GM12878 (cell line): ENCODE results near the gene CREB5. TPM values are rescaled to one million over a fixed set of nuclear protein-coding genes. Genes with fewer than 3 reads are reported as not detected.

Source experiments
- ATAC-seq: fragments of 200-7000 bp; cut with Tn5 transposase; 3 replicates; pipeline ENCODE4 v1.9.1; 2020; ENCODE audit warnings: mild to moderate bottlenecking, moderate library complexity
- BruUV-seq: library from RNA; stranded (reverse); fragments of 400-500 nt; replicated peaks from 2 replicates; lab custom pipeline; 2021; lab: Mats Ljungman, UMichigan
- CTCF ChIA-PET: fragments of 300-600 bp; sonication (Branson Sonifier 250); formaldehyde crosslinking; extraction: SDS; loops from one replicate; lab custom pipeline; 2021; ENCODE audit warnings: inconsistent platforms; lab: Yijun Ruan, JAX
- POLR2A ChIA-PET: fragments of 350-600 bp; formaldehyde crosslinking; extraction: SDS; loops from one replicate; lab custom pipeline; 2021; ENCODE audit warnings: inconsistent platforms; lab: Charles Lee
- RAD21 ChIA-PET: fragments of 300-600 bp; sonication (Branson Sonifier 250); formaldehyde crosslinking; loops from one replicate; lab custom pipeline; 2023; ENCODE audit warnings: antibody characterized with exemption; ENCODE audit not compliant: unreplicated experiment; lab: Charles Lee
- SMC1A ChIA-PET: fragments of 300-600 bp; sonication (Branson Sonifier 250); formaldehyde crosslinking; loops from one replicate; lab custom pipeline; 2023; ENCODE audit not compliant: unreplicated experiment, uncharacterized antibody; lab: Charles Lee
- DNase-seq: peaks from one replicate; pipeline ENCODE4 v3.0.0-alpha.2; 2011; ENCODE audit warnings: low read depth, low spot score
- FAIRE-seq: peaks from 3 replicates; lab custom pipeline; 2011; peaks lifted over from hg19 to GRCh38; lab: Jason Lieb, UNC
- H2AFZ ChIP-seq: 2 replicates; pipeline ENCODE4 v1.6.0; 2011; ENCODE audit warnings: low read depth, low read length, control low read depth; ENCODE audit not compliant: control insufficient read depth
- H3K27ac ChIP-seq: 2 replicates; pipeline ENCODE4 v1.5.1; 2011; ENCODE audit warnings: control low read depth; ENCODE audit not compliant: control insufficient read depth, insufficient read depth
- H3K27me3 ChIP-seq, 2 experiments: replicated peaks in 1 of 2; 2 replicates each; pipeline versions ENCODE4 v1.6.0 to v1.6.1; 2011; ENCODE audit warnings: low read length in 1 of 2; ENCODE audit not compliant: control insufficient read depth in 2 of 2, insufficient read depth in 2 of 2
- H3K36me3 ChIP-seq, 2 experiments: 2 replicates each; pipeline ENCODE4 v1.5.1; 2011; ENCODE audit warnings: low read length in 1 of 2; ENCODE audit not compliant: control insufficient read depth in 2 of 2, insufficient read depth in 2 of 2
- H3K4me1 ChIP-seq: 2 replicates; pipeline ENCODE4 v1.6.1; 2011; ENCODE audit warnings: mild to moderate bottlenecking, low read length, moderate library complexity, mixed read lengths; ENCODE audit not compliant: control insufficient read depth, insufficient read depth
- H3K4me2 ChIP-seq: 2 replicates; pipeline ENCODE4 v1.6.0; 2011; ENCODE audit warnings: control low read depth; ENCODE audit not compliant: control insufficient read depth, insufficient read depth
- H3K4me3 ChIP-seq: fragments of 200-600 bp; sonication (generic); 2 replicates; pipeline ENCODE4 v1.5.1; 2016
- H3K79me2 ChIP-seq: 2 replicates; pipeline ENCODE4 v1.6.0; 2011; ENCODE audit warnings: low read length; ENCODE audit not compliant: control insufficient read depth, insufficient read depth
- H3K9ac ChIP-seq: 2 replicates; pipeline ENCODE4 v1.8.0; 2011; ENCODE audit warnings: low read length, control low read depth, mixed read lengths; ENCODE audit not compliant: control insufficient read depth, insufficient read depth
- H3K9me3 ChIP-seq: replicated peaks from 3 replicates; pipeline ENCODE4 v1.5.1; 2011; ENCODE audit warnings: mild to moderate bottlenecking, low read length; ENCODE audit not compliant: control insufficient read depth, insufficient read depth
- H4K20me1 ChIP-seq: 2 replicates; pipeline ENCODE4 v1.6.0; 2011; ENCODE audit not compliant: control insufficient read depth, insufficient read depth
- BMI1 ChIP-seq: fragments of 450-650 bp; IDR thresholded peaks from 2 replicates; pipeline ENCODE4 v1.6.1; 2016; ENCODE audit warnings: mild to moderate bottlenecking, moderate library complexity, borderline replicate concordance
- CBFB ChIP-seq: IDR thresholded peaks from 2 replicates; pipeline ENCODE4 v1.6.1; 2016; ENCODE audit warnings: antibody characterized with exemption, low read depth
- CHD2 ChIP-seq: IDR thresholded peaks from 2 replicates; pipeline ENCODE4 v1.6.1; 2011; ENCODE audit warnings: low read depth, low read length, improper control_type of control experiment, borderline replicate concordance
- NBN ChIP-seq: fragments of 450-650 bp; IDR thresholded peaks from 2 replicates; pipeline ENCODE4 v1.6.1; 2016
- NFIC ChIP-seq: IDR thresholded peaks from 2 replicates; pipeline ENCODE4 v1.6.1; 2012; ENCODE audit warnings: low read depth, mild to moderate bottlenecking, inconsistent platforms, low read length, moderate library complexity
- POU2F2 ChIP-seq: IDR thresholded peaks from 3 replicates; pipeline ENCODE4 v1.6.1; 2011; ENCODE audit warnings: low read depth, mild to moderate bottlenecking, low read length, borderline replicate concordance
- SIN3A ChIP-seq: IDR thresholded peaks from 2 replicates; pipeline ENCODE4 v1.6.1; 2012; ENCODE audit warnings: low read depth, low read length, improper control_type of control experiment
- SRF ChIP-seq, 2 experiments: IDR thresholded peaks; 2 replicates each; pipeline ENCODE4 v1.6.1; 2011; ENCODE audit warnings: low read depth in 2 of 2, low read length in 2 of 2, mild to moderate bottlenecking in 1 of 2, moderate library complexity in 1 of 2
- SUZ12 ChIP-seq: fragments of 200-600 bp; sonication (generic); IDR thresholded peaks from one replicate; pipeline ENCODE4 v1.6.1; 2018; ENCODE audit warnings: antibody characterized with exemption, mild to moderate bottlenecking; ENCODE audit not compliant: unreplicated experiment
- ZBTB33 ChIP-seq: fragments of 450-650 bp; IDR thresholded peaks from 2 replicates; pipeline ENCODE4 v1.6.1; 2017; ENCODE audit warnings: mild to moderate bottlenecking
- ZNF217 ChIP-seq: fragments of 450-650 bp; IDR thresholded peaks from 2 replicates; pipeline ENCODE4 v1.6.1; 2017; ENCODE audit warnings: antibody characterized with exemption, mild to moderate bottlenecking
- ZNF622 ChIP-seq: fragments of 450-650 bp; IDR thresholded peaks from 2 replicates; pipeline ENCODE4 v1.6.1; 2017; ENCODE audit warnings: mild to moderate bottlenecking, inconsistent platforms
- ZZZ3 ChIP-seq: IDR thresholded peaks from 2 replicates; pipeline ENCODE4 v1.6.1; 2011; ENCODE audit warnings: low read depth; ENCODE audit not compliant: control insufficient read depth, insufficient read length
- WGBS: methylation state at CpG from one replicate; pipeline ENCODE4 v1.1.6; 2016; ENCODE audit warnings: low lambda C conversion rate; ENCODE audit not compliant: insufficient replicate concordance, insufficient coverage; ENCODE audit errors: missing lambda C conversion rate; 5-methylcytosine and 5-hydroxymethylcytosine counted together
- in situ Hi-C: fragments of 300-500 bp; cut with MboI; formaldehyde crosslinking; loops from 9 replicates; pipeline ENCODE4 v1.14.3; 2018; ENCODE audit warnings: mixed read lengths
- intact Hi-C: fragments of 100-400 bp; cut with micrococcal nuclease; formaldehyde crosslinking; loops from one replicate; pipeline ENCODE4 v1.14.2; 2022; ENCODE audit not compliant: unreplicated experiment
- polyA plus RNA-seq, 11 experiments: library from polyadenylated mRNA; depleted of rRNA in 4 of 11; unstranded in 6 of 11; stranded (reverse) in 5 of 11; fragments of >200 nt; fragmentation: Nextera tagmentation in 4 of 11; fragmentation: Illumina TruSeq in 1 of 11; extraction: Ambion mirVana in 4 of 11; extraction: Trizol in 1 of 11; gene quantifications; 1 replicate in 1 of 11; 2 replicates in 10 of 11; pipeline versions ENCODE4 v1.2.1 to v1.2.3, GENCODE V29; 2011 to 2016; ENCODE audit warnings: inconsistent platforms in 2 of 11, missing spikeins in 2 of 11, low read depth in 1 of 11
- total RNA-seq, 4 experiments: library from RNA; depleted of rRNA in 3 of 4; stranded (reverse); fragments of >200 nt in 3 of 4; fragmentation: Illumina TruSeq in 1 of 4; extraction: Trizol in 1 of 4; gene quantifications; 2 replicates each; pipeline versions ENCODE4 v1.2.1 to v1.2.3, GENCODE V29; 2013 to 2021
- TF ChIP-seq, protein P1 (sequence below): fragments of 450-650 bp; IDR thresholded peaks from 2 replicates; pipeline ENCODE4 v1.6.1; 2016; ENCODE audit warnings: mild to moderate bottlenecking
- TF ChIP-seq, protein P2 (sequence below): IDR thresholded peaks from 2 replicates; pipeline ENCODE4 v1.6.1; 2012; ENCODE audit warnings: improper control_type of control experiment, low read depth, low read length; ENCODE audit not compliant: insufficient replicate concordance

The CREB5 gene
- total and polyA plus RNA-seq, 10 of the 15 experiments (the other 5 are each of a cell fraction or from before 2014, with no cell fraction given) = 12.9 to 74.1 (median 53.0) TPM

GRCh38 chr7:28456044-28456443 is 43.7 kb downstream of the CREB5 start:
- no peaks in the 10 kb centered on the region for H3K79me2 ChIP-seq
- no peak overlapping the region for H3K4me3 ChIP-seq
- H4K20me1 ChIP-seq = no peaks in the 10 kb centered on the region
- SMC1A ChIA-PET = interaction anchor here (1.7 kb wide), 1 partner anchor 44 kb away, joined by 4 read pairs; the partner anchor contains the start of gene CREB5
- in situ Hi-C loops = no loop called here
- no peaks in the 10 kb centered on the region for H3K9me3 ChIP-seq
- 0 out of 4 replicates have a peak, but pooled peaks cover 0 to 2% of the 10 kb centered on the region in 2 experiments for H3K36me3 ChIP-seq
- H3K4me1 ChIP-seq = no peaks in the 10 kb centered on the region
- no peak overlapping the region for H3K27ac ChIP-seq
- no peaks in the 10 kb centered on the region for H3K27me3 ChIP-seq
- H3K9ac ChIP-seq = no peak overlapping the region
- BruUV-seq = no TSS peak
- FAIRE-seq (no peak), ATAC-seq (no peak), DNase-seq (no peak)
- no peak overlapping the region for H3K4me2 ChIP-seq
- POLR2A ChIA-PET = no interaction called here
- CTCF ChIA-PET = no interaction called here
- RAD21 ChIA-PET = no interaction called here
- intact Hi-C loops = no loop called here
- no peak overlapping the region for H2AFZ ChIP-seq
- 17% methylated on average over 1 of the region's 1 CpG for WGBS
- TF ChIP-seq, protein P1, sequence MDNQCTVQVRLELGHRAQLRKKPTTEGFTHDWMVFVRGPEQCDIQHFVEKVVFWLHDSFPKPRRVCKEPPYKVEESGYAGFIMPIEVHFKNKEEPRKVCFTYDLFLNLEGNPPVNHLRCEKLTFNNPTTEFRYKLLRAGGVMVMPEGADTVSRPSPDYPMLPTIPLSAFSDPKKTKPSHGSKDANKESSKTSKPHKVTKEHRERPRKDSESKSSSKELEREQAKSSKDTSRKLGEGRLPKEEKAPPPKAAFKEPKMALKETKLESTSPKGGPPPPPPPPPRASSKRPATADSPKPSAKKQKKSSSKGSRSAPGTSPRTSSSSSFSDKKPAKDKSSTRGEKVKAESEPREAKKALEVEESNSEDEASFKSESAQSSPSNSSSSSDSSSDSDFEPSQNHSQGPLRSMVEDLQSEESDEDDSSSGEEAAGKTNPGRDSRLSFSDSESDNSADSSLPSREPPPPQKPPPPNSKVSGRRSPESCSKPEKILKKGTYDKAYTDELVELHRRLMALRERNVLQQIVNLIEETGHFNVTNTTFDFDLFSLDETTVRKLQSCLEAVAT = no peak
- TF ChIP-seq NFIC = no peak
- no peak for TF ChIP-seq NBN
- TF ChIP-seq ZNF622 = no peak
- no peak for TF ChIP-seq ZNF217
- no peak for TF ChIP-seq CHD2
- TF ChIP-seq SRF (IDR thresholded peaks at IDR 0.05; ENCODE audit: low read depth in 2 of 2, low read length in 2 of 2) = no peak
- TF ChIP-seq ZZZ3 = no peak
- TF ChIP-seq POU2F2 = no peak
- TF ChIP-seq SIN3A = no peak
- TF ChIP-seq BMI1 = no peak
- no peak for TF ChIP-seq CBFB
- TF ChIP-seq, protein P2, sequence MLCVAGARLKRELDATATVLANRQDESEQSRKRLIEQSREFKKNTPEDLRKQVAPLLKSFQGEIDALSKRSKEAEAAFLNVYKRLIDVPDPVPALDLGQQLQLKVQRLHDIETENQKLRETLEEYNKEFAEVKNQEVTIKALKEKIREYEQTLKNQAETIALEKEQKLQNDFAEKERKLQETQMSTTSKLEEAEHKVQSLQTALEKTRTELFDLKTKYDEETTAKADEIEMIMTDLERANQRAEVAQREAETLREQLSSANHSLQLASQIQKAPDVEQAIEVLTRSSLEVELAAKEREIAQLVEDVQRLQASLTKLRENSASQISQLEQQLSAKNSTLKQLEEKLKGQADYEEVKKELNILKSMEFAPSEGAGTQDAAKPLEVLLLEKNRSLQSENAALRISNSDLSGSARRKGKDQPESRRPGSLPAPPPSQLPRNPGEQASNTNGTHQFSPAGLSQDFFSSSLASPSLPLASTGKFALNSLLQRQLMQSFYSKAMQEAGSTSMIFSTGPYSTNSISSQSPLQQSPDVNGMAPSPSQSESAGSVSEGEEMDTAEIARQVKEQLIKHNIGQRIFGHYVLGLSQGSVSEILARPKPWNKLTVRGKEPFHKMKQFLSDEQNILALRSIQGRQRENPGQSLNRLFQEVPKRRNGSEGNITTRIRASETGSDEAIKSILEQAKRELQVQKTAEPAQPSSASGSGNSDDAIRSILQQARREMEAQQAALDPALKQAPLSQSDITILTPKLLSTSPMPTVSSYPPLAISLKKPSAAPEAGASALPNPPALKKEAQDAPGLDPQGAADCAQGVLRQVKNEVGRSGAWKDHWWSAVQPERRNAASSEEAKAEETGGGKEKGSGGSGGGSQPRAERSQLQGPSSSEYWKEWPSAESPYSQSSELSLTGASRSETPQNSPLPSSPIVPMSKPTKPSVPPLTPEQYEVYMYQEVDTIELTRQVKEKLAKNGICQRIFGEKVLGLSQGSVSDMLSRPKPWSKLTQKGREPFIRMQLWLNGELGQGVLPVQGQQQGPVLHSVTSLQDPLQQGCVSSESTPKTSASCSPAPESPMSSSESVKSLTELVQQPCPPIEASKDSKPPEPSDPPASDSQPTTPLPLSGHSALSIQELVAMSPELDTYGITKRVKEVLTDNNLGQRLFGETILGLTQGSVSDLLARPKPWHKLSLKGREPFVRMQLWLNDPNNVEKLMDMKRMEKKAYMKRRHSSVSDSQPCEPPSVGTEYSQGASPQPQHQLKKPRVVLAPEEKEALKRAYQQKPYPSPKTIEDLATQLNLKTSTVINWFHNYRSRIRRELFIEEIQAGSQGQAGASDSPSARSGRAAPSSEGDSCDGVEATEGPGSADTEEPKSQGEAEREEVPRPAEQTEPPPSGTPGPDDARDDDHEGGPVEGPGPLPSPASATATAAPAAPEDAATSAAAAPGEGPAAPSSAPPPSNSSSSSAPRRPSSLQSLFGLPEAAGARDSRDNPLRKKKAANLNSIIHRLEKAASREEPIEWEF = no peak
- no peak for TF ChIP-seq ZBTB33
- no peak for TF ChIP-seq SUZ12
